Fibroblast of the aortic adventitia (primary cell): ENCODE data around the gene FOXO3. TPM values are rescaled to one million over a fixed set of nuclear protein-coding genes. Genes with fewer than 3 reads are reported as not detected.

ENCODE experiments used
- DNase-seq: peaks from one replicate; pipeline ENCODE4 v3.0.0-alpha.2; 2010; ENCODE audit warnings: low read depth
- H3K4me3 ChIP-seq: 2 replicates; pipeline ENCODE4 v1.5.1; 2011; ENCODE audit warnings: low read depth, mild to moderate bottlenecking, control low read depth, low read length, moderate library complexity
- total RNA-seq: library from RNA; depleted of rRNA; stranded (reverse); fragments of >200 nt; gene quantifications from 2 replicates; pipeline ENCODE4 v1.2.3, GENCODE V29; 2012; ENCODE audit warnings: low replicate concordance
- TF ChIP-seq, protein P1 (sequence below): IDR thresholded peaks from 2 replicates; pipeline ENCODE4 v1.5.1; 2011; ENCODE audit warnings: mild to moderate bottlenecking, low read length, control low read depth, inconsistent platforms; ENCODE audit not compliant: insufficient read depth

The FOXO3 gene
- total RNA-seq, 1 donor: 54.5 TPM

- H3K4me3 ChIP-seq: no peak overlapping the region
- TF ChIP-seq, protein P1, sequence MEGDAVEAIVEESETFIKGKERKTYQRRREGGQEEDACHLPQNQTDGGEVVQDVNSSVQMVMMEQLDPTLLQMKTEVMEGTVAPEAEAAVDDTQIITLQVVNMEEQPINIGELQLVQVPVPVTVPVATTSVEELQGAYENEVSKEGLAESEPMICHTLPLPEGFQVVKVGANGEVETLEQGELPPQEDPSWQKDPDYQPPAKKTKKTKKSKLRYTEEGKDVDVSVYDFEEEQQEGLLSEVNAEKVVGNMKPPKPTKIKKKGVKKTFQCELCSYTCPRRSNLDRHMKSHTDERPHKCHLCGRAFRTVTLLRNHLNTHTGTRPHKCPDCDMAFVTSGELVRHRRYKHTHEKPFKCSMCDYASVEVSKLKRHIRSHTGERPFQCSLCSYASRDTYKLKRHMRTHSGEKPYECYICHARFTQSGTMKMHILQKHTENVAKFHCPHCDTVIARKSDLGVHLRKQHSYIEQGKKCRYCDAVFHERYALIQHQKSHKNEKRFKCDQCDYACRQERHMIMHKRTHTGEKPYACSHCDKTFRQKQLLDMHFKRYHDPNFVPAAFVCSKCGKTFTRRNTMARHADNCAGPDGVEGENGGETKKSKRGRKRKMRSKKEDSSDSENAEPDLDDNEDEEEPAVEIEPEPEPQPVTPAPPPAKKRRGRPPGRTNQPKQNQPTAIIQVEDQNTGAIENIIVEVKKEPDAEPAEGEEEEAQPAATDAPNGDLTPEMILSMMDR: no peak
- DNase-seq: no peak
Observed at GRCh38 chr6:108665495-108666196, 104.9 kb downstream of the FOXO3 start.

DNA sequence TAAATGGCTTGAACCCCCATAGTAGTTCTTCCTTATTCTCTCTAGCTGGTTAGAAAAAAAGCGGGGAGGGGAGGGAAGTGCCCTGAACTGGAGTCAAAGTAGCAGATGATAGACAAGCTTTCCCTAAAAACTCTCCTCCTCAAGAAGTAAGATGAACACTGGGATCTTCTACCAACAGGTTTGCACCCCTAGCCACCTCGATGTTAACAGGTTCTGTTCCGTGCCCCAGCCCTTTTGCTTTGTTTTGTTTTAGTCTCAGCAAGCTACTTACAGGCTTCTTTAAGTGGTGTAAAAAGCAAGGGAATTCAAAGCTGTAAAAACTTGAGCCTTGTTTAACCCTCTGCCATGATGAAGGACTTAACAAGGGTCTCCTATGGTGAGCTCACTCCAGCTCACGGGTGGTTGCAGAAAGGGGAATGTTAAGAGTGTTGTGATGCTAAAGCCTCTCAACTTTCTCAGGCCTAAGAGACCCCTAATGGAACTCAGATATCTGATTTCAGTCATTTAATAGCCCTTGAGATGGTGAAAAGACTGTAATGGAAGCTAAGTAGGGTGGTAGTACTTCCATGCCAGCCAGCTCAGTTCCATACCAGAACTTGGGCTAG is 106.0 kb downstream of the FOXO3 start:
- TF ChIP-seq, protein P1: no peak
- no peak overlapping the region for H3K4me3 ChIP-seq
- no peak for DNase-seq

- DNase-seq: peak; percentile 51
- no peak overlapping the region for H3K4me3 ChIP-seq
- TF ChIP-seq, protein P1: no peak
Observed at GRCh38 chr6:108667993-108668392, 107.3 kb downstream of the FOXO3 start.

DNA sequence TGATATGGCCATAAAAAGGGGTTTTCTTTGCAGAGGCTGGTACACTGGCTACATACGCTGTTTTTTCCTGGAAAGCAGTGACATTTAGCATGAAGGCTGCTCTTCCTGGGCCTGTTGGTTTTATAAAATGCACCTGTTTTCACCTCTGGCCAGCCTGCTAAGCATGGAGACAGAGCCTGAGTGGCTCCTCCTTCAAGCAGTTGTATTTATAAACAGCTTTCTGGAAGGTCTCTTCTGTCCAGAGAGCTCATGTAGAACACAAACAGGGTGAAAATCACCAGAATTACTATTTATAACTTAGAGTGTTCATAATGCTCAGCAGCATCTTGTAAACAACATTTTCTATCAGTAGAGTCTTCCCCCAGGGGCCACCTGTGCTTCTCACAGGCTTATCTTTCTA is 109.0 kb downstream of the FOXO3 start:
- TF ChIP-seq, protein P1: no peak
- no peak for DNase-seq
- no peak overlapping the region for H3K4me3 ChIP-seq

DNA sequence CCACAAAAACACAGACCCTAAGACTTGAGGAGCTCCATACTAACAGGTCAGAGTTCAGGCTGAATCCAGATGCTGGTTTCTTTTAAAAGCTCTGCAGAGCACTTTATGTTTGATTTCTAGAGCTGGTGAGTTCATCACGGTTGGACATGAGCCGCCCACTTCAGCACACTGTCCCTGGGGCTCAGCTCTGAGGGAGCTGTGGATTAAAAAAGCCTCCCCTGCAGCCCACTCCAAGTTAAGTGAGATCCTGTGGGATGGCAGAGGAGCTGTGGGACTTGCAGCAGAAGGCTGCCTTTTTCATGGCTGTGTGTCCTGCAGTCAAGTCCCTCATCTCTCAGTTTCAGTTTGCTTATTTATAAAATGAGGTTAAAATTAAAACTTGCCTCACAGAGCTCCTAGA is 110.5 kb downstream of the FOXO3 start:
- TF ChIP-seq, protein P1: no peak
- H3K4me3 ChIP-seq: no peak overlapping the region
- DNase-seq: no peak

DNA sequence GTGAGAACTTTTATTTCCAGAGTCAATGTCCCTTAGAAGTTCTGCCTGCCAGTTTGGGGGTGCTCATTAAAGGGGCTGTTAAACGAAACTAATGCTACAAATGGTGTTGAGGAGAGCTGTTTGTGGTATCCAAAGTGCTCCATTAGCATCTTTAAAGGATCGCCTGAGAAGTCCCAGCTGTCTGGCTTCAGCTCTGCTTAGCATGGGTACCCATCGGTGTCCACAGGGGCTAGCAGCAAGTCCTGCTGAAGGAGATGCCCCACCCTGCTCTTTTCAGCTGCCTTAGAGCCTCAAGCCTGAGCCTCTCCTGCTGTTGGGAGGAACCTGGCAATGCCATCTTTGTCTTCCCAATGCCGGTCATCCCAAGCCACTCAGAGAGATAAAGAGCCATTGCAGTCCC is 111.1 kb downstream of the FOXO3 start:
- no peak for DNase-seq
- TF ChIP-seq, protein P1: no peak
- no peak overlapping the region for H3K4me3 ChIP-seq
